CD4-positive, alpha-beta T cell (primary cell): ENCODE results near the gene INSIG1. TPM values are rescaled to one million over a fixed set of nuclear protein-coding genes. Genes with fewer than 3 reads are reported as not detected.

Experiments
- ATAC-seq: fragments of 200-7000 bp; cut with Tn5 transposase; one replicate; pipeline ENCODE4 v1.10.0; 2022; ENCODE audit warnings: mild to moderate bottlenecking; ENCODE audit not compliant: poor library complexity
- CTCF ChIA-PET: fragments of 350-600 bp; sonication (Branson Sonifier 250); formaldehyde crosslinking; loops from one replicate; lab custom pipeline; 2021; ENCODE audit warnings: antibody characterized with exemption, inconsistent platforms; lab: Charles Lee
- POLR2A ChIA-PET: fragments of 350-600 bp; sonication (Branson Sonifier 250); formaldehyde crosslinking; loops from one replicate; lab custom pipeline; 2021; ENCODE audit warnings: antibody characterized with exemption, inconsistent platforms; lab: Charles Lee
- DNase-seq, 14 experiments: peaks; one replicate each; pipeline ENCODE4 v3.0.0-alpha.2; 2013 to 2020; ENCODE audit warnings: mixed read lengths in 2 of 14
- H3K27ac ChIP-seq, 2 donors: one replicate each; pipeline versions ENCODE4 v1.5.1 to v1.7.0; 2013; ENCODE audit warnings: low read length in 2 of 2, low read depth in 1 of 2, mild to moderate bottlenecking in 1 of 2
- H3K27me3 ChIP-seq, 2 experiments: 1 replicate in 1 of 2; 2 replicates in 1 of 2; pipeline versions ENCODE4 v1.6.1 to v1.7.0; 2013; ENCODE audit warnings: low read length in 2 of 2, control low read depth in 1 of 2, mild to moderate bottlenecking in 1 of 2, moderate library complexity in 1 of 2; ENCODE audit not compliant: insufficient read depth in 2 of 2, control insufficient read depth in 1 of 2
- H3K36me3 ChIP-seq: one replicate; pipeline ENCODE4 v1.6.1; 2013; ENCODE audit warnings: low read length, control low read depth; ENCODE audit not compliant: insufficient read depth
- H3K4me1 ChIP-seq: one replicate; pipeline ENCODE4 v1.6.1; 2013; ENCODE audit warnings: low read length, control low read depth; ENCODE audit not compliant: insufficient read depth
- H3K4me3 ChIP-seq: one replicate; pipeline ENCODE4 v1.5.1; 2013; ENCODE audit warnings: mild to moderate bottlenecking, low read length, moderate library complexity
- H3K9me3 ChIP-seq, 2 experiments: 1 replicate in 1 of 2; 2 replicates in 1 of 2; pipeline versions ENCODE4 v1.6.1 to v1.7.0; 2013; ENCODE audit warnings: low read length in 2 of 2, mild to moderate bottlenecking in 2 of 2, control low read depth in 1 of 2, moderate library complexity in 1 of 2; ENCODE audit not compliant: control insufficient read depth in 1 of 2, insufficient read depth in 1 of 2
- H3K27ac Mint-ChIP-seq: one replicate; pipeline ENCODE4 v1.8.0; 2020; ENCODE audit warnings: mixed read lengths
- H3K27me3 Mint-ChIP-seq: one replicate; pipeline ENCODE4 v1.8.0; 2021; ENCODE audit warnings: mixed read lengths
- H3K36me3 Mint-ChIP-seq: one replicate; pipeline ENCODE4 v1.8.0; 2021; ENCODE audit warnings: low read depth, mixed read lengths
- H3K4me1 Mint-ChIP-seq: one replicate; pipeline ENCODE4 v1.8.0; 2021; ENCODE audit warnings: low read depth, mixed read lengths
- H3K4me3 Mint-ChIP-seq: one replicate; pipeline ENCODE4 v1.8.0; 2020; ENCODE audit warnings: mild to moderate bottlenecking, mixed read lengths
- H3K9me3 Mint-ChIP-seq: one replicate; pipeline ENCODE4 v1.8.0; 2020; ENCODE audit warnings: mixed read lengths
- CTCF ChIP-seq: fragments of 200-600 bp; IDR thresholded peaks from one replicate; pipeline ENCODE4 v1.8.0; 2022; ENCODE audit warnings: antibody characterized with exemption, mild to moderate bottlenecking
- intact Hi-C, 2 experiments: fragments of 100-400 bp; cut with DNase I in 1 of 2; cut with micrococcal nuclease in 1 of 2; formaldehyde crosslinking; loops; one replicate each; pipeline versions ENCODE4 v1.15.1 to v1.9.0; 2023 to 2025; cut with DNase I, micrococcal nuclease
- total RNA-seq, 174 experiments: library from RNA in 2 of 174; stranded (reverse) in 2 of 174; gene quantifications; one replicate each; pipeline ENCODE4 v1.2.3 and lab custom pipeline; 2021 to 2026

INSIG1 gene
- total RNA-seq, 2 experiments from 2014 or later = 58.1 to 60.9 TPM

- ChIA-PET CTCF (interaction anchor here (1.0 kb wide), 1 partner anchor 151 kb away, joined by 4 read pairs; no protein-coding TSS in a partner anchor), POLR2A (no interaction called here)
- ATAC-seq (no peak), DNase-seq (no peak)
- no peak overlapping the region for H3K27ac Mint-ChIP-seq
- H3K27me3 Mint-ChIP-seq = peaks cover 15% of the 10 kb centered on the region
- Histone ChIP-seq H3K27me3 (peaks cover 12 to 13% of the 10 kb centered on the region in 2 experiments), H3K9me3 (no peaks in the 10 kb centered on the region), H3K4me1 (peaks cover 31% of the 10 kb centered on the region), H3K27ac (no peak overlapping the region), H3K4me3 (no peak overlapping the region), H3K36me3 (no peaks in the 10 kb centered on the region)
- no peaks in the 10 kb centered on the region for H3K9me3 Mint-ChIP-seq
- H3K4me3 Mint-ChIP-seq = no peak overlapping the region
- H3K4me1 Mint-ChIP-seq = peaks cover 19% of the 10 kb centered on the region
- H3K36me3 Mint-ChIP-seq = no peaks in the 10 kb centered on the region
- intact Hi-C loops = no loop called here
- no peak for TF ChIP-seq CTCF
These were observed 43.8 kb downstream of the INSIG1 start for GRCh38 chr7:155341463-155341983.

GRCh38 chr7:155342313-155342712 lies 44.6 kb downstream of the INSIG1 start:
- Mint-ChIP-seq H3K4me3 (no peak overlapping the region), H3K27ac (no peak overlapping the region), H3K36me3 (no peaks in the 10 kb centered on the region), H3K4me1 (peaks cover 19% of the 10 kb centered on the region), H3K27me3 (peaks cover 15% of the 10 kb centered on the region), H3K9me3 (no peaks in the 10 kb centered on the region)
- intact Hi-C loops = no loop called here
- TF ChIP-seq CTCF = no peak
- Histone ChIP-seq H3K9me3 (no peaks in the 10 kb centered on the region), H3K36me3 (no peaks in the 10 kb centered on the region), H3K4me3 (no peak overlapping the region), H3K4me1 (peaks cover 31% of the 10 kb centered on the region), H3K27me3 (peaks cover 9 to 12% of the 10 kb centered on the region in 2 experiments), H3K27ac (no peak overlapping the region)
- ChIA-PET CTCF (interaction anchor here (1.0 kb wide), 1 partner anchor 151 kb away, joined by 4 read pairs; no protein-coding TSS in a partner anchor), POLR2A (interaction anchor here (1.2 kb wide), 1 partner anchor 43 kb away, joined by 4 read pairs; no protein-coding TSS in a partner anchor)
- no peak for DNase-seq
- no peak for ATAC-seq

- peaks cover 14% of the 10 kb centered on the region for H3K4me1 Mint-ChIP-seq
- no peak overlapping the region for H3K27ac ChIP-seq
- H3K36me3 Mint-ChIP-seq = no peaks in the 10 kb centered on the region
- no peaks in the 10 kb centered on the region for H3K9me3 Mint-ChIP-seq
- H3K27me3 ChIP-seq = peaks cover 9 to 12% of the 10 kb centered on the region in 2 experiments
- CTCF ChIA-PET = no interaction called here
- intact Hi-C loops = no loop called here
- no peaks in the 10 kb centered on the region for H3K9me3 ChIP-seq
- H3K4me3 ChIP-seq = no peak overlapping the region
- H3K27ac Mint-ChIP-seq = no peak overlapping the region
- POLR2A ChIA-PET = interaction anchor here (1.2 kb wide), 1 partner anchor 44 kb away, joined by 4 read pairs; no protein-coding TSS in a partner anchor
- H3K27me3 Mint-ChIP-seq = peaks cover 15% of the 10 kb centered on the region
- ATAC-seq (no peak), DNase-seq (no peak)
- H3K36me3 ChIP-seq = no peaks in the 10 kb centered on the region
- no peak overlapping the region for H3K4me3 Mint-ChIP-seq
- H3K4me1 ChIP-seq = peaks cover 28% of the 10 kb centered on the region
- TF ChIP-seq CTCF = no peak
These were observed 45.5 kb downstream of the INSIG1 start for GRCh38 chr7:155343150-155343549.
